ENCODE results near the gene DZIP1.
"Not testable (repeated sequence)": the region's sequence is repeated elsewhere in the genome, so short reads cannot be mapped to it uniquely, and the experiment has no call there.

DZIP1 gene

DNA sequence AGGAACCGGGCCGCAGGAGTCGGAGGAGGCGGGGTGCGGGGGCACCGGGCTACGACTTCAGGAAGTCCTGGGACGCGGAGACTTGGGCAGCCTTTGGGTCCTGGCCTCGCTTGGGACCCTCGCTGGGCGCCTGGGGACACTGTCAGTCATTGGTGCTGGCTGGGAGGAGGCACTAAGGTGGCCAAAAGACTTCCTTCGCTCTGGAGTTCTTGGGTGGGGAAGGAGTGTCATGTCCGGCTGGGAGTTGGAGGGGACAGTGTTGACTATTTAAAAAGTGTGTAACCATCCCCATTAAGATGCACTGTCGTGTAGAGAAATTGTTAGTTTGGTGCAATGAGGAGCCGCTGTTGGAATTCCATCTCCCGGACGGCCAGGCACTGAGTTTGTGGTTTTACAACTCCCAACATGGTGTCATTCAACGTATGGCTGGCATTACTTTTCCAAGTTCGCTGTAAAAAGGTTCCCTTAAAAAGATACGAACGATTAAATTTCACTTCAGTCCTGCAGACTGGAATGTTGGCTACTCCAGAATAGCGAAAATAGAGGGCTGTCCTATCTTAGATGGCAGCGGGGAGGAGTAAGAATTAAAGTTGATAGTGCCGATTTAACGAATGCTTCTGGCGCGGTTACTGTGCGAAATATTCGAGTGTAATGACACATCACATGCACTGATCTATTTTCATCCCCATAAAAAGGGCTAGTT, 33.2 kb upstream of the DZIP1 start:
- peak overlapping the region; percentile 81 for H3K4me3 ChIP-seq (ENCODE audit: low read depth, low read length)
- DNase-seq (ENCODE audit: low read depth) = no peak
- TF ChIP-seq CTCF (IDR thresholded peaks at IDR 0.05; ENCODE audit: insufficient read depth, low read depth, low read length, missing control alignments) = no peak

- TF ChIP-seq CTCF (IDR thresholded peaks at IDR 0.05; ENCODE audit: insufficient read depth, low read depth, low read length, missing control alignments) = no peak
- peak within 1 kb of the TSS; percentile 93 for H3K4me3 ChIP-seq (ENCODE audit: low read depth, low read length)
Measured at GRCh38 chr13:95676762-95677563, 32.5 kb upstream of the DZIP1 start, which contains the start of gene DNAJC3. Gene DNAJC3 (plus strand): TSS chr13:95677139. CDS start chr13:95677256, 117 bp downstream.

DNA sequence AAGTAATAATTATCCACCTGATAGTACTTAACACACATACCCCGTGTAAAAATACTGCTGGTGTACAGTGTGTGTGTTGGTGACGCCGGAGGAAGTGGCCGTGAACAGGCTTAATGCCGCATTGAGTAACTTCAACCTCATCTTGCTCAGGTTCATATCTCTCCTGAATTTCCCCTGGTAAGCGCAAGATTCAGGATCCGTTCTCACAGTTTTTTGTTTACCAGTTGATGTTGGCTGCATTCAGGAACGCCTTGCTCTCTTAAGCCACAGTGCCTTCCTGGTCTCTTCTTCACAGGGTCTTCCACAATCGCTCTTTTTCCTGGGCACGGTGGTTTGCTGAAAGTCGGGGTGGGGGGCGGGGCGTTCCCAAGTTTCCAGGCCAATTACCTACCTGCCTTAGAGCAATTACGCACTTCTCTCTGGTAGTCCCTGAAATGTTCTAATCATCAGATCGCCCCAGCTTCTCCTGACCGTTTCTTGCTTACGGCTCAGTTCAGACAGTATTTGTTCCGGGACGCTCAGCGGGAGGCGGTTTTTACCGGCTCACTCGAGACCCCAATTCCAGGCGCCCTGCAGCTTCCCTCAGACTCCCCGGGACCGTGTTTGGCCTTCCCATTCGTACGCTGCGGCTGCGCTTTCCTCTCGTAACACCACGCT, 31.7 kb upstream of the DZIP1 start:
- peak overlapping the region; percentile 93 for H3K4me3 ChIP-seq (ENCODE audit: low read depth, low read length)
- no peak for TF ChIP-seq CTCF (IDR thresholded peaks at IDR 0.05; ENCODE audit: insufficient read depth, low read depth, low read length, missing control alignments)
- peak; percentile 65 for DNase-seq (ENCODE audit: low read depth)

More at GRCh38 chr13:95676762-95677563, 32.5 kb upstream of the DZIP1 start, which contains the start of gene DNAJC3:
- DNase-seq (ENCODE audit: low read depth) = peak; percentile 99

- H3K4me3 ChIP-seq (ENCODE audit: low read depth, low read length) = no peak overlapping the region
- no peak for TF ChIP-seq CTCF (IDR thresholded peaks at IDR 0.05; ENCODE audit: insufficient read depth, low read depth, low read length, missing control alignments)
- DNase-seq (ENCODE audit: low read depth) = no peak
Measured at GRCh38 chr13:95671597-95671996, 27.1 kb upstream of the DZIP1 start.

DNA sequence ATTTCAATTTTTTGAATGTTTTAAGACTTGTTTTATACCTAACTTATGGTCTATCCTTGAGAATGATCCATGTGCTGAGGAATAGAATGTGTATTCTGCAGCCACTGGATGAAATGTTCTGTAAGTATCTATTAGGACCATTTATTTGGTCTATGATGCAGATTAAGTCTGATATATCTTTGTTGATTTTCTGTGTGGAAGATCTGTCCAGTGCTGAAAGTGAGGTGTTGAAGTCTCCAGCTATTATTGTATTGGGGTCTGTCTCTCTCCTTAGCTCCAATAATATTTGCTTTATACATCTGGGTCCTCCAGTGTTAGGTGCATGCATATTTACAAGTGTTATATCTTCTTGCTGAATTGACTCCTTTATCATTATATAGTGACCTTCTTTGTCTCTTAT, 22.7 kb upstream of the DZIP1 start:
- DNase-seq (ENCODE audit: low read depth); H3K4me3 ChIP-seq (ENCODE audit: low read depth, low read length): not testable (repeated sequence)

DNA sequence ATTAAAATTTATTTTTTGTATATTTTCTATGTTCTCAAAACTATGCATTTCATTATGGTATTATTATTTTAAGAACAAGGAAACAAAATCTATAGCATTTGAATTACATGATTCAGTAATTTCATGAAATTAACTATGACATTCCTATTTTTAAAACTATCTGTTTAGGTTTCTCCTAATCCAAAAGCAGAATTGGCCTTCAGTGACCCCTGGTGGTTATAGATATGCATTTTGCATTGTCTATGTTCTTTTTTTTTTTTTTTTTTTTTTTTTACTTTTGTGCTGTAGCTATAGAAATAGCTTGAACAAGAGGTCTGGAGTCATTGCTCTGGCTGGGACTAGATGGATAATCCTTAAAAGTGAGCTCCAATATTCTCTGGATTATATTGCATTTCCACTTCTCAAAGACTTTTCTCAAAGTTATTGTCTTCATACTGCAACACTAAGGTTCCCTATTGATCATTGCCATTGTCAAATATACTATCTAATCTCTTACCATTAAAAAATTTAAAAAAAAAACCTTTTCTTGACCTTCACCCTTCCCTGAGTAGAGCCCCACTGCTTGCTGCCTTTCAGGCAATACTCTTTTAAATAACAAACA, 16.6 kb upstream of the DZIP1 start:
- no peak overlapping the region for H3K4me3 ChIP-seq (ENCODE audit: low read depth, low read length)
- peak; percentile 51 for TF ChIP-seq CTCF (IDR thresholded peaks at IDR 0.05; ENCODE audit: insufficient read depth, low read depth, low read length, missing control alignments)

GRCh38 chr13:95659500-95659899, 15.0 kb upstream of the DZIP1 start:
- no peak overlapping the region for H3K4me3 ChIP-seq (ENCODE audit: low read depth, low read length)
- DNase-seq (ENCODE audit: low read depth) = no peak
- TF ChIP-seq CTCF (IDR thresholded peaks at IDR 0.05; ENCODE audit: insufficient read depth, low read depth, low read length, missing control alignments) = no peak

More for the DNA sequence above, 16.6 kb upstream of the DZIP1 start:
- DNase-seq (ENCODE audit: low read depth) = peak; percentile 52
